SKM-1 treated with dmso at 0.1 percent for 144 hours (cell line): ENCODE measurements around the gene UTS2R.

ENCODE experiments used
- DNase-seq: peaks from one replicate; lab custom pipeline; 2025; ENCODE audit not compliant: unreplicated experiment; lab: John Stamatoyannopoulos, UW

UTS2R gene

DNA sequence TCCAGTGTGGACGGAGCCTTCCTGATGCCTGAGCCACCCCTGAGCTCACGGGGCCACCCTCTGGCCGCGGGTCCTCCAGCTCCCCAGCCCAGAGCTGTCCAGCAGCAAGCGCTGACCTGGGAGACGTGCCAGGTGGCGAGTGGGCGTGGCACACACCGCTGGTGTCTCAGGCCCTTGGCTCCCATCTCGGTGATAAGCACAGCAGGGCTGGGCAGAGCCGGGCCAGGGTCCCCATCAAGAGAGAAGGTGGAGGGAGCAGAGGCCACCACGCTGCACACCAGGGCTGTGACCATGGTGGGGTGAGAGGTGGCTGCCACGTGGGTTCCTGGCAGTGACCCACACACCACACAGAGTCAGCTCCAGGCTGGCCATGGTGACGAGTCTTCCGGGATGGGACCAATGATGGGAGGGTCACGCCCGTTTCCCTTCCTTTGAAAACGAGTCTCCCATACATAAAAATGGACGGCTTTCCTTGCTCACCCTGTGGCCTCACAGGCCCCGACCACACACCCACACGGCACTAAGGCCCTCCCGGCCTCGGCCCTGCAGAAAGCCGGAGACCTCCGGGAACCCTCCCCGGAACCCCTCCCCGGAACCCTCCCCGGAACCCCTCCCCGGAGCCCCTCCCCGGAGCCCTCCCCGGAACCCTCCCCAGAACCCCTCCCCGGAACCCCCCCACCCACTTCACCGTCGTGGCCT, 16.8 kb downstream of the UTS2R start:
- no peak for DNase-seq

DNA sequence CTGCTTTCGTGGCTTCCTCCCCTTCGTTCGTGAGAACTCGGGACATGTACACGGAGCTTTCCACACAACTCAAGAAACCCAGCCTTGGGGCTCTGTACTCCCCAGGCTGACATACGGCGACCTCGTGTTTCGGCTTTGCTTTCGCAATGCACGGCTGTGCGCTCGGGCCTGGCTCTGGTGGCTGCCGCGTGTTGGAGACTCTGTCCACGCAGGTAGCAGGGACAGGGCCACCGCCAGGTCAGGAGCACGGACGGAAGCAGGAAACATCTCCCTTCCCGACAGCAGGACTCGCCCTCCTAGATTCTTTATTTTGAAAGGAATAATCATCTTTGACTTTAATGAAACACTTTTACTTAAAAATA, 17.3 kb downstream of the UTS2R start:
- no peak for DNase-seq

DNA sequence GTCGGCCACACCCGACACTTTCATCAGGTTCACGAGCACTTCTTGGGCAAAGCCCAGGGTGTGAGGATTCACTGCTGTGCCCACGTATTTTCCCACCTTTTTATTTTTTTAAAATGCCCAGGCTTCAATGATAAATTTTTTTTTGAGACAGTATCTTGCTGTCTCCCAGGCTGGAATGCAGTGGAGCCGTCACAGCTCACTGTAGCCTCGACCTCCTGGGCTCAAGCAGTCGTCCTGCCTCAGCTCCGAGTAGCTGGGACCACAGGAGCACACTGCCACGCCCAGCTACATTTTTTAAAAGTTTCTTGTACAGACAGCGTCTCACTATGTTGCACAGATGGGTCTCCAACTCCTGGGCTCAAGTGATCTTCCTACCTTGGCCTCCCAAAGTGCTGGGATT, 17.8 kb downstream of the UTS2R start:
- no peak for DNase-seq

DNA sequence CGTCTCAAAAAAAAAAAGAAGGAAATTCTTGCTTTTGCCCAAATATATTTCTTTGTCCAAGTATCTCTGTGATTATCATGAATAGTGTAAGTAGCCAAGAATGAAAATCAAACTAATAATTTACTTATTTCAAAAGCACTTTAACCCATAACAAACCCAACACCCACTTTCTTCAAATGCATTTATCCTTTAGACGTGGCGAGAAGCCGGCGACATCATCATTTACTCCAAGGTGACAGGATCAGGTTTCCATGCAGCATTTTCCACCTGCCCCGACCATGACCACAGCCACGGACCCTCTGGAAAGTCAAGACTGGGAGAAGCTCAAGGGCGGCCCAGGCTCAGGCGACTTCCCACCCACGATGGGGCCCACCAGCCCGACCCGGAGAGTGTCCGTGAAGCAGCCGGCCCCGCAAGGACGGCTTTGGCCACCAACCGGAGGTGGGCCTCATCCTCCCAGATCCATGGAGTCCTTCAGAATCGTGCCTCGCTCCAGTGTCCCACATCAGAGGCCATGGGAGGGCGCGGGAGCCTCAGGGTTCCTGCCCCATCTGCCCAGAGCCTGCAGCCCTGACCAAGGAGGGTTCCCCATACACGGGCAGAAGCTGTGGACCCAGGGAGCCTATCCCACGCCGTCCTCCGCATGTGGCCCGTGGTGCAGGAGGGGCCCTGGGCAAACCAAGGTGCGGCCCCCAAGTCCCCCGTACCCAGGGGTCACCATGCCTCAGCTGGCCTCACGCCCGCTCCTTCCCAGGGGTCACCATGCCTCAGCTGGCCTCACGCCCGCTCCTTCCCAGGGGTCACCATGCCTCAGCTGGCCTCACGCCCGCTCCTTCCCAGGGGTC, 18.7 kb downstream of the UTS2R start:
- DNase-seq = no peak

DNA sequence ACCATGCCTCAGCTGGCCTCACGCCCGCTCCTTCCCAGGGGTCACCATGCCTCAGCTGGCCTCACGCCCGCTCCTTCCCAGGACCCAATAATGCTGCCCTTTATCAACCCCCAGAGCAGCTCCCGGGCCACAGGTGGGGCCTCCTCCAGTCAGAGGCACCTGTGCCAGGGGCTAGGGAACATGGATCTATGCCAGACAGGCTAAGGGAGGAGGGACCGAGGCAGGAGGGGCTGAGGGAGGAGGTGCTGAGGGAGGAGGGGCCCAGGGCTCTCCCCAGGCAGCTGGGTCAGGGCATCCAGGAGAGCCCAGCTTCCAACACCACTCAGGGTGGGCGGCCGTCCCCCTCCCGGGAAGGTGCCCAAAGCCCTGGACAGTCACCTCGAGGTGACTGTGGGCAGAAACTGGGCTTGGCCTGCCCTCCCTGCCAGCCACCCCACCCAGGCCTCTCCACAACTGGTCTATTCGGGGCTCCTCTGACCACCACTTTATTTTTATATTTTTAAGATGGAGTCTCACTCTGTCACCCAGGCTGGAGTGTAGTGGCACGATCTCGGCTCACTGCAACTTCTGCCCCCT, 19.4 kb downstream of the UTS2R start:
- DNase-seq = no peak

DNA sequence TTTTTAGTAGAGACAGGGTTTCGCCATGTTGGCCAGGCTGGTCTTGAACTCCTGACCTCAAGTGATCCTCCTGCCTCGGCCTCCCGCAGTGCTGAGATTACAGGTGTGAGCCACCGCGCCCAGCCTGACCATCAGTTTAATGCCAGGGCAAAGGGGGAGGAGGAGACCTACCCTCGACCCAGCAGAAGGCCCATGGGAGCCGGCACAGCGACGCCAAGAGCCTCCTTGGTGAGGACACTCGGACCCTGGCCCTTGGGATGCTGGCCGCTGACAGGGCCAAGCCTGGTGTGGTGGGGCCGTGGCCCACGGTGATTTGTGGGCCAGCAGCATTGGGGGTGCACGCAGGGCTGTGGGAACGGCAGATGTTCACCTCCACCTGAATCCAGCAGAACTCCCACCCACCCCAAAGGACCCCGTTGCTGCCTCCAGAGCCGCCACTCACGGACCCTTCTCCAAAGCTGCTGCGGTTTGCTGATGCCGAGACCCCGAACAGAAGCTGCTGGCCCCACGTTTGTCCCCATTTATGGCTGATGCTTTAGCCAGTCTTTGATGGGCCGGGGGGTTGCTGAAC, 20.0 kb downstream of the UTS2R start:
- DNase-seq = no peak

DNA sequence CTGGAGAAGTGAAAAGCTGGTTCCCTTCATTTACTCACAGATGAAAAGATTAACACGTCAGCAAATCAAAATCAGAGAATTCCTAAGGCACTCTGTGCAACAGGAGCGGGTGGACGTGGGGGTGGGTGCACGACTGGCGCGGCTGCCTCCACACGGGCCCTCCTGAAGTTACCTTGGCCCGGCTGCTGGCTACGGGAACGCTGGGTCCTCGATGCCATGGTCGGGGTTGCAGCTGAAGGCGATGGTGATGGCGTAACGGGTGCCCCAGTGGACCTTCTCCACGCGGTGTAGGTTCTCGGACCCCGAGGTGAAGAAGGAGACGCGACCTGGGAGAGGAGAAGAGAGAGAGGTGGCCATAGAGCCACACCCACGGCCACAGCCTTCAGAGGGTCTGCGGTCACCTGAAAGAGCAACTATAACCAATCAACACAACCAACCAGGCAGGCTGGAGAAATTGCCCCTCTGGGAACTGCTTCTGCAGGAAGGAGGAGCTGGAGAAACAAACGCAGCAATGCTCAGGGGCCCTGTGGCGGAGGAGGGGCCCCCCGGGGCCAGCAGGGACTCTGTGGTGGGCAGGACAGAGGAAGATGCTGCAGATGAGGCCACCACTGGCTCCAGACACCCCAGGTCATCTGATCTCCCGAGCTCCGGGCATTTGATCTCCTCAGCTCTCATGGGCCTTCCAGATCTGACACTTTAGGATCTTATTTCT, 20.8 kb downstream of the UTS2R start:
- no peak for DNase-seq

DNA sequence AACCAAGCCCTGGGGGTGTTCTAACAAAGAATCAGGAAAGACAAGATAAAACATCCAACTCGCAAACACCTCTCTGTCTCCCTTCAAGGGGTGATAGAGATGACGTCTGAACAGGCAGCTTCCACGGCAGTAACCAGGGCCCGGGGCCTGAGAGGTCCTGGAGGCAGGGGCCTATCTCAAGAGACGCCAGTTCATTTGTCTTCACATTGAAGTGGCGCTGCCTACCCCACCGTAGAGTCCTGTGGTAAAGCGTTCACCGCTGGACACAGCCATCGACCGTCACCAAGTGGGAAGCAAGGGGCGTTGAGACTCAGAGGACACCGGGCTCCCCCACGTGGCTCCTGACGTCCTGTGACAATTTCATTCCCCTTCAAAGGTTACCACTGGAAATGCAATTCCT, 21.4 kb downstream of the UTS2R start:
- no peak for DNase-seq

DNA sequence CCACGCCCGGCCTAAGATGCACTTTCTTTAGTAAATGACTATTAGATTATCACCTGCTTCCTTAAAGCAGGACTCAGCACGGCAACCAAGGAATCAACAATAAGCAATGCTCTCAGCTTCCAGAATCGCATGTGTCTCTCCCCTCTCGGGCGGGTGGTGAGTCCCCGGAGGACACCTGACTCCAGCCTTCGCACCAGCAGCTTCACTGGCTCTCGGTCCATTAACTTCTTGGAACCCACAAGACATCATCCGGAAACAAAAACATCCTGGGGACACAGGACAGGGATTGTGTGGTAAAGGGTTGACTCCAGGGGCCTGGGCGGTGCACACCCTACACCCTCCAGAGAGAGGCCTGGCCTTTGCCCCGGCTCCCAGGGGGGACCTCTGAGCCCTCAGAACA, 22.7 kb downstream of the UTS2R start:
- DNase-seq = no peak

DNA sequence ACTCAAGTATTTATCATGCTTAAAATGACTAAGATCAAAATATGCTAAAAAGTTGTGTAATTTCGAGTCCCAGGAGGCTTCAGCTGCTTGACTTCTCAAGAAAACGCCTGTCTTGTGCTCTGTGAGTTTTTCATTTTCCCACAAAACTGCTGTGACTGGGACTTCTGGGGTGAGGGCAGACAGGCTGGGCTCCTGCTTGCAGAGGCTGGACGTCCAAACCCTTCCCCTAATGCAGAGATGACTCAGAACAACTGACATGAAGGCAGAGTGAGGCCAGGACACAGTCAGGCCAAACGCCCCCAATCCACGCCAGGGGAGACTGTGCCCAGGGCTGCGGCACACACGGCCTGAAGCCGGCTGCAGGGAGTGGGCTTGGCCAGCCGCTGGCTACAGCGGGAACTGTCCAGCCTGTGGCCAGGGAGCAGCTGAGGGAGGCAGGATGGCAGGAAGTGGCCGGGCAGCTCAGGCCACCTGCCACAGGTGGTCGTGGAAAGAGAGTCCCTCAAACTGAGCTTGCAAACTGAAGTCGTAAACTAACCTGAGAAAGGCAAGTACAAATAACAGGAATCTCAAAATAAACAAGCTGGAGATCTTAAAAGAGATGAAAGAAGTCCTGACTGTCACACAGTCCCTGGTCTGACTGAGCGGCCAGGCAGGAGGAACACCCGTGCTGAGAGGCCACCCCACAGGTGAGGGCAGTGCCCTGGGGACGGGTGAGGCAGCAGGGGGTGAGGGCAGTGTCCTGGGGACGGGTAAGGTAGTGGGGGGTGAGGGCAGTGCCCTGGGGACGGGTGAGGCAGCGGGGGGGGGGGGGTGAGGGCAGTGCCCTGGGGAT, 25.3 kb downstream of the UTS2R start:
- DNase-seq = no peak

DNA sequence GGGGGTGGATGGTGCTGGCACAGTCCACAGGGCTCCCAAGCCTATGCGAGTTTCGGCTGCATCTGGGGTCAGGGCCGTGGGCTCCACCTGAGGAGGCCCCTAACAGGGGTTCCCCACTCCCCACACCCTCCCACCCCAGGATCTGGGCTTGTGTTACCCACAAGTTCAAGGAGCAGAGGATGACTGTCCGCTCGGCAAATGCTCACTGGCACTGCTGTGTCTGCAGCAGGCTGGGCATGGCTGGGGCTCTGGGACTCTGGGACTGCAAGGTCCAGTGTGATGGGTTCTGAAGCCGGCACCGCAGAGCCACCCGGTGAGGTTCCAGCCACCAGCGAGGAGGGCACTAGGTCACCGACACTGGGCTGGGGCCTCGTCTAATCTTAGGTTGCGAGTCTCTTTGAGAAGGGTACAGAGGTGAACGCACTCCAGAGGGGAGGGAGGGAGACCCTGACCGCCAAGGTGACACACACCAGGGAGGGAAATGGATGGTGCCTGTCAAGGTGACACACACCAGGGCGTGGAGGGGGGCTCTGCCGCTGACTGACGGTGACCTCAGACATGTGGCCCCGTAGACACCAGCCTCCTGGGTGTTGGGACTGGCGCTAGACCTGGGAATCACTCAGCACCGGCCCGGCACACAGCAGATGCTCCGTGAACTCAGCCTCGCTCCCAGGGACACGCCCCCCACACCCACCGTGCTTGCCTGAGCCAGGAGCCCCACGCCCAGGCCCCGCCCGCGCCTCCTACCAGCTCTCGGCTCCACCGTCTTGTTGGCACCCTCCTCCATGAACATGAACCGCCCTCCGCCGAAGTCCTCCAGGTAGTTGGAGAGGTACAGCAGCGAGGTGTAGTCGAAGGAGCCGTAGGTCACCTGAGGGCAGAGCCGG, 26.1 kb downstream of the UTS2R start:
- DNase-seq = no peak

DNA sequence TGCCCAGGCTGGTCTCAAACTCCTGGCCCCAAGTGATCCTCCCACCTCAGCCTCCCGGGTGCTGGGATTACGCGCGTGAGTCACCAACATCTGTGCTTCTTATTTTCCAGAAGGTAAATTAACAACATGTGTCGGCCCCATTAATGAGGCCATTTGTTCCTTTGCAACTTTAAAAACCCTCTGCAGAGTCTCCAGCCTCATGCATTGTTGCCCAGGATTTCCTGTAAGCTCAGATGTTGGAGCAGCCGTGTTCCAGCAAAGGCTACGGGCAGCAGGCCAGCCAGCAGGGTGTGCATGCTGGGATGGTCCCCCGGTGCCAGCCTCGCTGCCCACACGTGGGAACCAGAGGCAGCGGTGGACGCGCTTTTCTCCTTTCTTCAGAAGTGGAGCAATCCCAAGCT, 27.5 kb downstream of the UTS2R start:
- no peak for DNase-seq

DNA sequence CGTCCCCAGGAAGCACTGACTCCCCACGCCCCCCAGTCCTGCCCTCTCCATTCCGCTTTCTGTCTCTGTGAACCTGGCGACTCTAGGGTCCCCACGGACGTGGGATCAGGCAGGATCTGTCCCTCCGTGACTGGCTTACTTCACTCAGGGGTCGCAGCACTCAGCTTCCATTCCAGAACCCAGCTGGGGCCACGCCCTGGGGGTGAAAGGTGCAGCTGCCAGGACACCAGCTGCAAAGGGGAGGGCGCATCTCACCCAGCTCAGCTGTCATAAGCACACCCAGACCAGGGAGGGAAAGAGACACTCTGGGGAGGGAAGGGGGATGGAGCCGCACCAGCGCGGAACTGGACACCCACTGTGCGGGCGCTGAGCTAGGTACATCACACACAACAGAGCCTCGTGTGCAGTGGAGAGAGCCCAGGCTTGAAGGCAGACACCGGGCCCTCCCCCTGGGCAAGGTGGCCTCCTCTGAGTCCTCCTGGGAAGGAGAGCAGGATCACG, 28.1 kb downstream of the UTS2R start:
- no peak for DNase-seq

DNA sequence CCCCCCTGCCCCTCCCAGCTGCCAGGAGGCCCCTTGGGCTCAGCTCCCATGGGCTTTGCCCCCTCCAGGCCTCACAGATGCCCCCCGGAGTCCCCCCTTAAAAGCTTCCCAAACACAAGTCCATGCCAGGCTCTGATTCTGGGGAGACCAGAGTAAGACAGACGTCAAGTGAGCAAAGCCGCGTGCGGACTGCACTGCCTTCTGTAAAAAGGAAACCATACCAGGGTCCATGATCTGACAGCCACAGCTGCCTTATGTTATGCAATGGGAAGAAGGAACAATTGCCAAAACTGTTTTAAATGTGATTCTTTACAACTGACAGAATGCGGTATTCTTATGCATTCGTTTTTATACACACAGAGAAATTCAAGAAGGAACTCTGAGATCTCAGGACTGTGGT, 28.6 kb downstream of the UTS2R start:
- peak; percentile 58 for DNase-seq

DNA sequence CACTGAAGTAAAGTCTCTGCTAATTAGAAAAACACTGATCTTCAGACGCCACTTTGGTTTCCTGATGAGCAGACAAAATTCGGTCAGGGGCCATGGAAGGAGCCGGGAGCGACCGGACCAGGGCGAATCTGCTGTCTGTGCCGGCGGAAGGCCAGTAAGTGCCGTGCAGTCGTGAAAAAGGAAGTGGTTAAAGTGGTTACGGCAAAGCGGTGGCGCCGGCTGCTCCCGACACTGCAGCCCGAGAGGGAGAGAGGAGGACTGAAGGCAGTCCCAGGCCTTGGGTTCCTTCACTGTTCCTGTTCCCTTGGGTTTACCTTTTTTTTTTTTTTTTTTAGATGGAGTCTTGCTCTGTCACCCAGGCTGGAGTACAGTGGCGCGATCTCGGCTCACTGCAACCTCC, 29.3 kb downstream of the UTS2R start:
- DNase-seq = peak; percentile 90

DNA sequence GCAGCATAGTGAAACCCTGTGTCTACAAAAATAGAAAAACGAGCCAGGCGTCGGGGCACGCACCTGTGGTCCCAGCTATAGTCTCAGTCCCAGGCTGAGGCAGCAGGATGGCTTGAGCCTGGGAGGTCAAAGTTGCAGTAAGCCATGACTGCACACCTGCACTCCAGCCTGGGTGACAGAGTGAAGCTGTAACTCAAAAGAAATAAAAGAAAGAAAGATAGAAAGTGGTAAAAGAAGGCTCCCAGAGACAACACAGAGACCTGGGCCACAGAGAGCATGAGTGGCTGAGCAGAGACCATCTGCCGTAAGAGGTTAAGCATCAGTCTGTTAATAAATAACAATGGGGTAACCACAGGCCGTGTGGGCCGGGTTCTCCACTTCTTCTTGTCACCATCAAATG, 31.3 kb downstream of the UTS2R start:
- no peak for DNase-seq

DNA sequence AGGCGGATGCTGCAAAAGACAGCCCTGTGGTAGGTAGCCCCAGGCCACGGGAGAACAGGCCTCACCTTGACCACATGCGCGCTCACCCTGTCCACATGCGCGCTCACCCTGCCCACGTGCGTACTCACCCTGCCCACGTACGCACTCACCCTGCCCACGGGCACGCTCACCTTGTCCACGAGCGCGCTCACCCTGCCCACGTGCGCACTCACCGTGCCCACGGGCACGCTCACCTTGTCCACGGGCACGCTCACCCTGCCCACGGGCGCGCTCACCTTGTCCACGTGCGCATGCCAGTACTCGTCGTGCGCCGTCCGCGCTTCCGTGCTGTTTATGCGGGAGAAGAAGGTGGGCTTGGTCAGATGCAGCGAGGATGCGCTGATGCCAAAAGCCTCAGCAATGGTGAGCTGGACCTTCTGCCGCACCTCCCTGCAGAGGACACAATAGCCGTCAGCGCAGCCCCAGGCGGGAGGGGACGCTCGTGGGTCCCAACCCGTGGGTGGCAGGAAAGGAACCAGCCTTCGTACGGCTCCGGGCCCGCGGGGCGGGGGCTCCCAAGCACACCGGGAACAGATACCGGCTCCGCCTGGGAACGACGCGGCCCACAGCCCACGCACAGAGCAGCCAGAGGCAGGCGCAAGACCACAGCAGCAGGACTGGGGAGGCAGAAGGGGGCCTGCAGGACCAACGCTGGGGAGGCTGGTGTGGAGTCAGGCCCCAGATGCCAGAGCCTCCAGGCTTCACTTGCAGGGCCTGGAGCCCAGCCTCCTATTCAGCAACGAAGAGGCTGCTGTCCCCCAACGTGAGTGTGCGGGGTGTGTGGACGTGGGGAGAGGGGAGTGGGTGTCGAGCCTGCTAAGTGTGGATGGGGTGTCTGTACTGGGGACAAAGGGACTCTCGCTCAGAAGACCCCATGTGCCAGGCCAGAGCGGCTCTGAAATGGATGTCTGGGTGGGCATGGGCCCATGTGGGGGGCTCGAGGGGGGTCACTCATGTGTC, 32.4 kb downstream of the UTS2R start:
- no peak for DNase-seq

DNA sequence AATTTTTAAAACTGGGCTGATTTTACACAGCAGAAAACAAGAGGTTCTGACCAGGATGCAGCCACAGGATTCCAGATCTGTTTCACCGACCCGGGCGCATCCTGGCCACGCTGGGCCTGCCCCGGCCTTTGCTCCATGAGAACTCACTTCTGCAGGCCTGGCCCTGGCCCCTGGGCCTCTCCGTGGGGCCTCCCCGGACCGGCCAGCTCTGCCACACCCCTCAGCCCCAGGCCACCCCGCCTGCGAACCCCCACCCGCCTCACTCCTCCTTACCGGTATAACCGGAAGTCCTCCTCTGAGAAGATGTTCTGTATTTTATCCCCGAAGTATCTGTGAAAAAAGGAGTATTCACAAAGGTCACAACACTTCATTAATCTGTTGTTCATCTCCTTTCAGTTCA, 33.5 kb downstream of the UTS2R start:
- DNase-seq = no peak
